GM18508 (cell line): Measurements from ENCODE around the gene WDR83.
"Not testable (repeated sequence)": the region's sequence is repeated elsewhere in the genome, so short reads cannot be mapped to it uniquely, and the experiment has no call there.

Experiments used
- ATAC-seq: cut with Tn5 transposase; IDR thresholded peaks from one replicate; pipeline ENCODE4 v1.9.1; 2021; ENCODE audit warnings: moderate number of reproducible peaks; ENCODE audit not compliant: insufficient read depth, unreplicated experiment

WDR83 gene, protein sequence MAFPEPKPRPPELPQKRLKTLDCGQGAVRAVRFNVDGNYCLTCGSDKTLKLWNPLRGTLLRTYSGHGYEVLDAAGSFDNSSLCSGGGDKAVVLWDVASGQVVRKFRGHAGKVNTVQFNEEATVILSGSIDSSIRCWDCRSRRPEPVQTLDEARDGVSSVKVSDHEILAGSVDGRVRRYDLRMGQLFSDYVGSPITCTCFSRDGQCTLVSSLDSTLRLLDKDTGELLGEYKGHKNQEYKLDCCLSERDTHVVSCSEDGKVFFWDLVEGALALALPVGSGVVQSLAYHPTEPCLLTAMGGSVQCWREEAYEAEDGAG

DNA sequence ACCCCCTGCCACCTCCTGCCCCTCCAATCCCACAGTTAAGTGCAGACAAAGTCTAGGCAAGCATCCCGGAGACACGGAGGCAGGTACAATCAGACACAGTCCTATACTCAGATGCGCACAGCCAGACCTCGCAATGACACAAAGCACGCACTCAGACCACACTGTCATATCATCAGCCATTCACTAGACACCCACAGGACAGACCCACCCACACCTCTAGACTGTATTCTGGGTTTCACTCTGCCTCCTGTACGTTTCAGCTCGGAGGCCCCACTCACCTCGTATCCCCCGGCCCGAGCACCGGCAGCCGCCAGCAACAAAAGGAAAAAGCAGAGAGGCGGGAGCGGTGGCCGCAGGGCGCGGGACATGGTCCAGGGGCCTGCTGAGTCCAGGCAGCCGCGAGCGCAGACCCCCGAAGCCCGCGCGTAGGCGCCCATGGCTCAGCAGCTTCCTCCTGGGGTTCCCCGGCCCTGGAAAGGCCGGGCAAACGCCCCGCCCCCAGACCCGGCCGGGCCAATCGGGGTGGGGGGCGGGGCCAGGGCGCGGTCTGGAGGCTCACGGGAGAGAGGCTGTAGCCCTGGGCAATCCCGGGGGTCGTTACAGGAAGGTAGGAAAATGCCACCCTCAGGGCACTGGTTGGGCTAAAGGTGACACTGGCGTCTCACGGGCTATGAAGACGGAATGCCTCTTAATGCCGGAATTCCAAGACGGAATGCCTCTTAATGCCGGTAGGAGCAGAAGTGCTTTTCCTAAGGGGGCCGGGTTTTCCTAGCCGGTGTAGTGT lies at the start of gene WDR83, which contains the start of gene MAN2B1:
TSS of gene WDR83 (plus strand) at position 543 of the 784 bp plus-strand sequence. CDS start 2,984 bp downstream, outside the sequence.
TSS of gene MAN2B1 (minus strand) at position 478 of the 784 bp plus-strand sequence. CDS start at position 437, 41 bp downstream.
- no peak for ATAC-seq

DNA sequence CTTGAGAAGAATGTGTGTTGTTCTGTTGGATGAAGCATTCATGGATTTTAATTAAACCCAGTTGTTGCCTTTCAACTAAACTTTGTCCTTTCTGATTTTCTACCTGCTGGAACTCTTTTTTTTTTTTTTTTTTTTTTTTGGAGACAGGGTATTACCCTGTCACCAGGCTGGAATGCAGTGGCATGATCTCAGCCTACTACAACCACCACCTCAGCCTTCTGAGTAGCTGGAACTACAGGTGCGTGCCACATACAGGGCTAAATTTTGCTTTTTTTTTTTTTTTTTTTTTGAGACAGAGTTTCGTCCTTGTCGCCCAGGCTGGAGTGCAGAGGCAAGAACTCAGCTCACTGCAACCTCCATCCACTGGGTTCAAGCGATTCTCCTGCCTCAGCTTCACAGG lies 49.0 kb upstream of the WDR83 start:
- ATAC-seq = no peak

DNA sequence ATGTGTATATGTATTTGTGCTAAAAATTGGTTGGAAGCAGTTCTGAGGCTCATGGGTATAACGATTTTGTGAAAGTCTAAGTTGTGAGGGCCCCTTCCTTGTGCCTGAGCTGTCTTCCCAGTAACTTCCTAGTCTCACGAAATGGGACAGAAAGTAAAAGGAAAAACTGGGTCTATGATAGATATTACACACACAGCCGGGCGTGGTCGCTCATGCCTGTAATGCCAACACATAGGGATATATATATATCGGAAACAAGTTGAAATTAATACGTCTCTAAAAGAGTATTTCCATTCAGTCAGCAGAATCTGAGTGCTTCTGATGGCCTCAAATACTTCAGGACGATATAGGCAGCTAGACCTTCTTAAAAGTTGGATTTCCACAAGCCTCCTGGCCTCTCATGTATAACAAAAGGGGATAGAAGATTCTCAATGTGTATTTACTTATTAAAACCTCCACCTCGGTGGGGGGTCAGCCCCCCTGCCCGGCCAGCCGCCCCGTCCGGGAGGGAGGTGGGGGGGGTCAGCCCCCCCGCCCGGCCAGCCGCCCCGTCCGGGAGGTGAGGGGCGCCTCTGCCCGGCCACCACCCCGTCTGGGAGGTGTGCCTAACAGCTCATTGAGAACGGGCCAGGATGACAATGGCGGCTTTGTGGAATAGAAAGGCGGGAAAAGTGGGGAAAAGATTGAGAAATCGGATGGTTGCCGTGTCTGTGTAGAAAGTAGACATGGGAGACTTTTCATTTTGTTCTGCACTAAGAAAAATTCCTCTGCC lies 45.2 kb upstream of the WDR83 start:
- not testable (repeated sequence) for ATAC-seq

DNA sequence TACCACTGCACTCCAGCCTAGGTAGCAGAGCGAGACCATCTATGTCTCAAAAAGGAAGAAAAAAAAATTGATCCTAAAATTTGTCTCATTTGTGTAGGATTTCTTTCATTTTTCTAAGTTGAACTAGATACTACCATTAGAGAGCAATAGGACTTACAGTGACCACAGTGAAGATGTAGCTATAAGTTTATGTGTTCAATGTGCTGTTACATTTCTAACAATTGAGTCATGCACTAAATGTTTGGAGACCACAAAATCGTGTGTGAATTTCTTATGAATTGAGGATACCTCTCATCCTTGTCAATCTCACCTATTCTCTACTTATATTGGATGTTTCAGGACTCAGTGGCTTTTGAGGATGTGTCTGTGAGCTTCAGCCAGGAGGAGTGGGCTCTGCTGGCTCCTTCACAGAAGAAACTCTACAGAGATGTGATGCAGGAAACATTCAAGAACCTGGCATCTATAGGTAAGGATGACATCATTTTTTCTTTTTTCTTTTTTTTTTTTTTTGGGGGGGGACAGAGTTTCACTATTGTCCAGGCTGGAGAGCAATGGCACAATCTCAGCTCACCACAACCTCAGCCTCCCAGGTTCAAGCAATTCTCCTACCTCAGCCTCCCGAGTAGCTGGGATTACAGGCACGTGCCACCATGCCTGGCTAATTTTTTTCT lies 43.1 kb upstream of the WDR83 start:
- ATAC-seq = no peak

DNA sequence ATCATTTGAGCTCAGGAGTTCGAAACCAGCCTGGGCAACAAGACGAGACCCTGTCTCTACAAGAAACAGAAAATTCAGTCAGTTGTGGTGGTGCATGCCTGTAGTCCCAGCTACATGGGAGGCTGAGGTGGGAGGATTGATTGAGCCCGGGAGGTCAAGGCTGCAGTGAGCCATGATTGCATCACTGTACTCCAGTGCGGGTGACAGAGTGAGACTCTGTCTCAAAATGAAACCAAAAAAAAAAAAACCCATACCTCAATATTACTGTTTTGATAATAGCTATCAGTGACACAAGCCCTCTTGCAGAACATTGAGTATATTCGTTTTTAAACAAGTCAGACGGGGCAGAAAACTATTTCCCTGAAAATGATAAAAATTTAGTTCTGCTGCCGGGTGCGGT lies 39.6 kb upstream of the WDR83 start:
- no peak for ATAC-seq

DNA sequence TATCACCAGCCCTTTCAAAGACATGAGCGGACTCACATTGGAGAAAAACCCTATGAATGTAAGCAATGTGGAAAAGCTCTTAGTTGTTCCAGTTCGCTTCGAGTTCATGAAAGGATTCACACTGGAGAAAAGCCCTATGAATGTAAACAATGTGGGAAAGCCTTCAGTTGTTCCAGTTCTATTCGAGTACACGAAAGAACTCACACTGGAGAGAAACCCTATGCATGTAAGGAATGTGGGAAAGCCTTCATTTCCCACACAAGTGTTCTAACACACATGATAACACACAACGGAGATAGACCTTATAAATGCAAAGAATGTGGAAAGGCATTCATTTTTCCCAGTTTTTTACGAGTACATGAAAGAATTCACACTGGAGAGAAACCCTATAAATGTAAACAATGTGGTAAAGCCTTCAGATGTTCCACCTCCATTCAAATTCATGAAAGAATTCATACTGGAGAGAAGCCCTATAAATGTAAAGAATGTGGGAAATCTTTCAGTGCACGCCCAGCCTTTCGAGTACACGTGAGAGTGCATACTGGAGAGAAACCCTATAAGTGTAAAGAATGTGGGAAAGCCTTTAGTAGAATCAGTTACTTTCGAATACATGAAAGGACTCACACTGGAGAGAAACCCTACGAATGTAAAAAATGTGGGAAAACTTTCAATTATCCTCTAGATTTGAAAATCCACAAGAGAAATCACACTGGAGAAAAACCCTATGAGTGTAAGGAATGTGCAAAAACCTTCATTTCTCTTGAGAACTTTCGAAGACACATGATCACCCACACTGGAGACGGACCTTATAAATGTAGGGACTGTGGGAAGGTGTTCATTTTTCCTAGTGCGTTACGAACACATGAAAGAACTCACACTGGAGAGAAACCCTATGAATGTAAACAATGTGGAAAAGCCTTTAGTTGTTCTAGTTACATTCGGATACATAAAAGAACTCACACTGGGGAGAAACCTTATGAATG lies 38.3 kb upstream of the WDR83 start:
- no peak for ATAC-seq

DNA sequence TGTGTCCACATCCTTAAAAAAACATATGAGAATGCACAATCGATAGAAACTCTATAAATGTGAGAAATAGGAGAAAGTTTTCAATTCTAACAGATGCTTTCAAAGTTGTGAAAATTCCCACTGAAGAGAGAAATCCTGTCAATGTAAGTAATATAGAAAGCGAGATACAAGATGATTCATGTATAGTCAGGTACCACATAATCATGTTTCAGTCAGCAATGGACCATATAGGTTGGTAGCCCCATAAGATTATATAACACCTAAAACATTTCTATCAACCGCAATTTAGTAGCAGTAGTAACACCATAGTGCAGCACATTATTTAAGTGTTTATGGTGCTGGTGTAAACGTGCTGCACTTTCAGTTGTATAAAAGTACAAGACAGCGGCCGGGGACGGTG lies 37.4 kb upstream of the WDR83 start:
- no peak for ATAC-seq

DNA sequence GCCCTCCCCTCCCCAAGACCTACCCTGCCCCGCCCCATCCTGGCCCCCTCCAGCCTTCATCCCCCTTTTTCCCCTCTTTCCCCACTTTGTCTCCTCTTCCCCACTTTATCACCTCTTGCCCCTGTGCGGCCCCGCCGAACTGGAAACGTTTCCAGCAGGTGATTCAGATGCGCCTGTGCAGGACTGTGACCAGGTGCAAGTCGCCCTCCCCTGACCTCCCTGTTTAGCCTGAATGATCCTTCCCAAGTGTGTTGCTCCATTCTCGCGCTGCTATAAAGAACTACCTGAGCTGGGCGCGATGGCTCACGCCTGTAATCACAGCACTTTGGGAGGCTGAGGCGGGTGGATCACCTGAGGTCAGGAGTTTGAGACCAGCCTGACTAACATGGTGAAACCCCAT lies 30.0 kb upstream of the WDR83 start:
- no peak for ATAC-seq

DNA sequence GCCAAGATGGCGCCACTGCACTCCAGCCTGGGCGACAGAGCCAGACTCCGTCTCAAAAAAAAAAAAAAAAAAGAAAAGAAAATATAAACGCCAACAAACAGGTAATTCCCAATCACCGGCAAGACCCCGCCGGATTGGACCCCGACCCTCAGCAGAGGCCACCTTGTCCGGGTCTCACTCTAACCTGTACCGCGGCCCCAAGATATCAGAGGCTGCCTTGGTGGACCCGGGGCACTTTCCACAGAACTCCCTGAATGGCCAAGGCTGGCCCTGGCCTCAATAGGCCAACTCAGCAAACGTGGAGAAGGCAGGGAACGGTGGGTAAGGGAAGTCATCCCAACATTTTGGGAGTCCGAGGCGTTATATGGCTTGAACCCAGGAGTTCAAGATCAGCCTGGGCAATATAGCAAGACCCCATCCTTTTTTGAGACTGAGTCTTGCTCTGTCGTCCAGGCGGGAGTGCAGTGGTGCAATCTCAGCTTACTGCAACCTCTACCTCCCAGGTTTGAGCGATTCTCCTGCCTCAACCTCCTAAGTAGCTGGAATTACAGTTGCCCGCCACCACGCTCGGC lies 27.9 kb upstream of the WDR83 start:
- ATAC-seq = no peak

DNA sequence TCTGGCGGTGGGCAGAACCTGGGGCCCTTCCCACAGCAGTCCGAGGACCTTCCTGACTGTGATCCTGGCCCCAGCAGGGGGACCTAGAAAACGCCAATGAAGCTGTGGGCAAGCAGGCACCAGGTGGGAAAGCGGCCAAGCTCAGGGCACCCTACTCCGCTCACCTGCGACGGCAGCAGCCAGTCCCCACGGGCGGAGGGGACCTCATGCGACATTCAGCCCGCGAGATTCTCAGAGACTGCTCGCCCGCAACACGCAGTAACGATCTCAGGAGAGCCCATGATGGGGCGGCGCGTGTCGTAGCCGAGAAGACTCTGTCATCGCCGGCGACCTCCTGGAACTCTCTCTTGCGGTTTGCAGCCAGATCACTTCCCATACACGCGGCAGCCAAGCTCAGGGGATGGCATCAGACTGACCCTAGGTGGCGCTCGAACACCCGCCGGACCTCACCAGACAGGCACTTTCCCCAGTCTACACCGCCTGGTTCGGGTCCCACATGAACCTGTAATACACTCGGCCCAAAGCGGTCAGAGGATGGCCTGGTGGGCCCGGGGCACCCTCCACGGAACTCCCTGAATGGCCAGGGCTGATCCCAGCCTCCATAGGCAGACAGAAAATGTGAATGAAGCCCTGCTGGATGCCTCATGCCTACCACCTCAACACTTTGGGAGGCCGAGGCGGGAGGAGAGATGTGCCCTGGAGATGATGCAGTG lies 26.6 kb upstream of the WDR83 start:
- no peak for ATAC-seq

DNA sequence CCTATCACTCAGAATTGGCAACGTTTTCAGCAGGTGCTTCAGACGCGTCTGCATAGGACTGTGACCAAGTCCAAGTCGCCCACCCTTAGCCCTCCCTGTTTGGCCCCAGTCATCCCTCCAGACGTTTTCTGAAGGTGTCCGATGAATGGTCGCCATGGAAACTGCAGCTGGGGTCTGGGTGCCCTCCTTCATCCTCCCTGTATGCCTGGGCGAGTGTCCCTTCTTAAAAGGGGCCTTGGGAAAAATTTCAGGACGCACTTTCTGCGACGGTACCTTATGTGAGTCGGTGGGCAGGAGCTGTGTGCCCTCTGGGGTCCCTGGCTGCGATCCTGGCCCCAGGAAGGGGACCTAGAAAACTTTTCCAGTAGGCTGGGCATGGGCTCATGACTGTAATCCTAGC lies 25.2 kb upstream of the WDR83 start:
- ATAC-seq = no peak

DNA sequence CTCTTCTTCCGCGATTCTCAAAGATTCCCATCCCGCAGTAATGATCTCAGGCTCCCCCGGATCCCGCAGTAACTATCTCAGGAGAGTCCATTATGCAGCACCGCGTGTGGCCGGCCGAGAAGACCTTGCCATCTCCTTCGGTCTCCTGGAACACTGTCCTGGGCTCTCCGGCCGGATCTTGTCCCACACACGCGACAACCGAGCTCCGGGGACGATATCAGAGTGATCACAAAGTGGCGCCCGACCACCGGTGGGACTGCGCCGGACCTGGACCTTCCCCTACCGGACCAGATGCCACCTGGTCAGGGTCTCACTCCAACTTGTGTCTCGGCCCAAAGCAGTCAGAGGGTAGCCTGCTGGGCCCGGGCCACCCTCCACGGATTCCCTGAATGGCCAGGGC lies 24.1 kb upstream of the WDR83 start:
- ATAC-seq = no peak

DNA sequence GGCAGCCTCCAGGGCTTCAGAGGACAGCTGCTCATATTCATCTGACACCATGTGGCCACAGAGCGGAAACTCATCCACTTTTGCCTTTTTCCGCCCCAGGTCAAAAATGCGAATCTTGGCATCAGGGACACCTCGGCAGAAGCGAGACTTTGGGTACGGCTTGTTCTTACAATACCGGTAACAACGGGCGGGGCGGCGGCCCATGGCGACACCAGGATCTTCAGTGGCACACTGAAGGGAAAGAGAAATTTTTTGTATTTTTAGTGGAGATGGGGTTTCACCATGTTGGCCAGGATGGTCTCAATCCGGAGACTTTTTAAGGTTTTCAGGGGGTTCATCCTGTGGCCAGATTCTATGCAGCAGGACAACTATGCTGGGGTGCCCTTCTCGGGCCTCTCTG lies 22.9 kb upstream of the WDR83 start:
- not testable (repeated sequence) for ATAC-seq

DNA sequence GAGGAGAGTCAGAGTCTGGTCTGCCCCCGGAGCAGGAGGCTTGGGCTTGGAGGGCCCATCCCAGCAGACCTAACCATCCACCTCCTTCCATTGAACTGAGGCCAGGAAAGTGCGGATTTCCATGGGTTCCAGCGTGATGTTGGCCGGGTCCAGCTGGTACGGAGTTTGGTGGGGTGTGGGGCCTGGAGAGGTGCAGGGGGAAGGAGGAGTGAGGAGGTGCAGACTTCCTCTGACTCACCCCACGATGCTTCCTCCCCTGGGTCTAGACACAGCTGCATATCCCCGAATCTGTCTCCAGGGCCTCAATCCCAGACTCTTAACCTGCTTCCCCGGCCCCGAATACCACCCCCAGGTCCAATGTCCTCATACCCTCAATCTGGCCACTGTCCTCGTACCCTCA lies 20.1 kb upstream of the WDR83 start:
- no peak for ATAC-seq

DNA sequence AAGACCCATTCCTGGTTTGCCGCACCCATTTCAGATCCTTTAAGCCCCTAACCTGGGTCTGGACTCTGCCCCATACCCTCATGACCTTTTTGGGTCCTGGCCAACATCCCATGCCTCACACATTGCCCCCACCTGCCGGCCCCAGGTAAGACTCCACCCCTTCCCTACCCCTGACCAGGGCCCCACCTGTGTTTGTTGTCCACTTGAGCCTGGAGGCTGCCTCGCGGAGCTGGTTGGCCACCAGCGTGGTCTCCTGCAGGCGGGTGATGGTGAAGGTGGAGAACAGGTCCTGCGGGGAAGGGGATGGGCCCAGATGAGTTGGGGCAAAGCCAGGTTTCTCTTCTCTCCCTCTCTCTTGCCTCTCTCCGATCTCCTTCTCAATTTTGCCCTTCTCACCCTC lies 19.6 kb upstream of the WDR83 start:
- ATAC-seq = no peak

DNA sequence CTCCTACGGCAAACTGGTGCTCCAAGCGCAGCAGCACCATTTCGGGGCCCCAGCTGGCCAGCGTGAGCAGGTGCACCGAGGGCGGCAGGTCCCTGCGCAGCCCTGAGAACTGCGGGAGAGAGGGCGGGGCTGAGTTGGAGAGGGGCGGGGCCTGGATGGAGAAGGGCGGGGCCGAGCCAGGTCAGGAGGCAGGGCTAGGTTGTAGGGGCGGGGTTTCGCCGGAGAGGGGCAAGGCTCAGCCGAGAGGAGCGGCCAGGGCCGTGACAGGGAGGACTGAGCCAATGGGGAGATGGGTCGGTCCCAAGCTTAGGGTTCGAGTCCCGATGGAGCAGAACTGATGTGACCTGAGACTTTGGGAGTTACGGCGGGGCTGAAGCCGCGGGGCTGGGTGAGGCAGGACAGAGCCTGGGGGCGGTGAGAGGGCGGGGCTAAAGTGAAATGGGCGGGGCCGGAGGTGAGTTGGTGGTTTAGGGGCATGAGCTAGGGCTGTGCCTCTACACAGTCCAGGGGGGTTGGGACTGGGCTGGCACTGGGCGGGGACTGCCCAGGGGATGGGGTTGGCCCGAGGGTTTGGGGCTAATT lies 19.0 kb upstream of the WDR83 start:
- no peak for ATAC-seq

DNA sequence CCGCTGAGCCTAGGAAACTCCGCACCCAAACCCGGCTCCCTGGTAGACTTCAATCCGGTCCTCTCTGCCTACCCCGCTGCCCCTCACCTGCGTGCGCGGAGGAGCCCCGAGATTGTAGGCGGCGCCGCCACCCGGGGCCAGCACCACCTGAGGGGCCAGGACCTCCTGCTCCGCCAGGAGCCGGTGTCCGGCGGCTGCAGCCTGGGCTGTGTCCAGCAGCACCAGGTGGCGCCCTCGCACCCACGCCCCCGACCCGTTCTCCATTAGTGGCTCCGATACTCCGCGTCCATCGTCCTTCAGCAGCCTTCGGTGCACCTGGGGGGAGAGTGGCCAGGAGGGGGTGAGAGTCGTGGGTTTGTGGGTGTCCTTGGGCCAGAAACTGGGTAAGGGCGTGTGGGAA lies 18.5 kb upstream of the WDR83 start:
- ATAC-seq = no peak

DNA sequence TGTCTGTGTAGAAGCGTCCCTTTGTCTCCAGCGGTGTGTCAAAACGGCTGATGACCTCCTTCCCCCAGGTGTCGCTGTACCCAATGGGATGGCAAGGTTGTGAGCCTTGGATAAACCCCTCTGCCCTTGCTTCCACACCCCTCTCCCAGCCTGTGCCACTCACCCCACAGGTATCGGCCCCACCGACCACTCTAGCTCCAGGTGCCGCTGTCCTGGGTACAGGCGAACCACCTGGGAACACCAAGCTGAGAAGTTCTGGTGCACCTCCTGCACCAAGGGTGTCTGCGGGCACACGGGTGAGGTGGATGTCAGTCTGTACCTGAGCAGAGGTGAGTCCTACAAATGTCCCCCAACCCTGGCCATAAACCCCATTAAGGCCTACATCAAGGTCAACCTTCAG lies 16.7 kb upstream of the WDR83 start:
- ATAC-seq = no peak
